HepG2 (cell line): ENCODE measurements around the gene DHX58. TPM values are rescaled to one million over a fixed set of nuclear protein-coding genes. Genes with fewer than 3 reads are reported as not detected.

Source experiments
- ADNP ChIP-seq: sonication (generic); formaldehyde crosslinking; IDR thresholded peaks from 2 replicates; pipeline ENCODE4 v1.4.0; 2020; ENCODE audit warnings: missing genetic modification reagents
- HMGA1 ChIP-seq: sonication (generic); formaldehyde crosslinking; conservative IDR thresholded peaks from 2 replicates; pipeline ENCODE4 v1.4.0; 2020; ENCODE audit warnings: missing genetic modification reagents
- HMGXB4 ChIP-seq, 2 experiments: sonication (generic) in 1 of 2; formaldehyde crosslinking in 1 of 2; IDR thresholded peaks; 2 replicates each; pipeline versions ENCODE4 v1.4.0 to v1.6.1; 2018 to 2020; ENCODE audit warnings: missing genetic modification reagents in 2 of 2, borderline replicate concordance in 1 of 2, low read depth in 1 of 2, mild to moderate bottlenecking in 1 of 2, missing biosample characterization in 1 of 2
- IKZF4 ChIP-seq: sonication (generic); formaldehyde crosslinking; IDR thresholded peaks from 2 replicates; pipeline ENCODE4 v1.5.1; 2020; ENCODE audit warnings: borderline replicate concordance, mild to moderate bottlenecking, low read depth, missing genetic modification reagents; ENCODE audit errors: not compliant biosample characterization
- PAXIP1 ChIP-seq: sonication (generic); formaldehyde crosslinking; conservative IDR thresholded peaks from 2 replicates; pipeline ENCODE4 v1.4.0; 2020; ENCODE audit warnings: mild to moderate bottlenecking, missing genetic modification reagents, moderate library complexity
- PTBP1 ChIP-seq: fragments of 200-400 bp; formaldehyde crosslinking; IDR thresholded peaks from 2 replicates; pipeline ENCODE4 v1.6.1; 2018; ENCODE audit warnings: low read length, low read depth; ENCODE audit not compliant: poor library complexity, severe bottlenecking
- RNF2 ChIP-seq: fragments of 450-650 bp; conservative IDR thresholded peaks from 2 replicates; pipeline ENCODE4 v1.6.1; 2016; ENCODE audit warnings: low read depth
- TMF1 ChIP-seq: sonication (generic); formaldehyde crosslinking; IDR thresholded peaks from 2 replicates; pipeline ENCODE4 v1.8.1; 2022; ENCODE audit warnings: low read depth, missing genetic modification reagents
- WIZ ChIP-seq: sonication (generic); formaldehyde crosslinking; IDR thresholded peaks from 2 replicates; pipeline ENCODE4 v1.5.1; 2020; ENCODE audit warnings: mild to moderate bottlenecking, missing genetic modification reagents
- ZFP36L2 ChIP-seq: sonication (generic); formaldehyde crosslinking; IDR thresholded peaks from 2 replicates; pipeline ENCODE4 v1.4.0; 2020; ENCODE audit warnings: missing genetic modification reagents
- ZNF33A ChIP-seq: sonication (generic); formaldehyde crosslinking; IDR thresholded peaks from 2 replicates; pipeline ENCODE4 v1.5.1; 2020; ENCODE audit warnings: missing genetic modification reagents, mild to moderate bottlenecking, moderate library complexity, borderline replicate concordance
- ZNF432 ChIP-seq: sonication (generic); formaldehyde crosslinking; IDR thresholded peaks from 2 replicates; pipeline ENCODE4 v1.5.0; 2020; ENCODE audit warnings: missing genetic modification reagents, mild to moderate bottlenecking, borderline replicate concordance
- ZNF530 ChIP-seq: sonication (generic); formaldehyde crosslinking; IDR thresholded peaks from 2 replicates; pipeline ENCODE4 v1.5.0; 2020; ENCODE audit warnings: low read depth, mild to moderate bottlenecking, missing genetic modification reagents
- ZNF572 ChIP-seq: sonication (generic); formaldehyde crosslinking; IDR thresholded peaks from 2 replicates; pipeline ENCODE4 v1.5.1; 2020; ENCODE audit warnings: mild to moderate bottlenecking, missing genetic modification reagents
- ZNF687 ChIP-seq: sonication (generic); formaldehyde crosslinking; IDR thresholded peaks from 2 replicates; pipeline ENCODE4 v1.5.1; 2020; ENCODE audit warnings: mild to moderate bottlenecking, missing genetic modification reagents, moderate library complexity
- polyA plus RNA-seq, 8 experiments: library from polyadenylated mRNA; depleted of rRNA in 3 of 8; stranded (reverse) in 7 of 8; unstranded in 1 of 8; fragments of >200 nt; fragmentation: Illumina TruSeq in 4 of 8; extraction: Trizol in 4 of 8; gene quantifications; 2 replicates each; pipeline versions ENCODE4 v1.2.1 to v1.2.3, GENCODE V29; 2011 to 2016; ENCODE audit warnings: low read depth in 4 of 8, missing spikeins in 1 of 8, mixed read lengths in 1 of 8; ENCODE audit not compliant: insufficient read depth in 1 of 8
- total RNA-seq, 5 experiments: library from RNA; depleted of rRNA; stranded (reverse); fragments of >200 nt; fragmentation: Illumina TruSeq; extraction: Trizol; gene quantifications; 2 replicates each; pipeline ENCODE4 v1.2.3, GENCODE V29; 2016; ENCODE audit warnings: low read depth in 1 of 5
- TF ChIP-seq, protein P1 (sequence below): sonication (generic); formaldehyde crosslinking; IDR thresholded peaks from 2 replicates; pipeline ENCODE4 v1.5.0; 2020; ENCODE audit warnings: mild to moderate bottlenecking, missing genetic modification reagents, borderline replicate concordance

The DHX58 gene
- total and polyA plus RNA-seq, 2 of the 13 experiments (the other 11 are each of a cell fraction or from before 2014, with no cell fraction given) = 6.7 to 7.8 TPM

DNA sequence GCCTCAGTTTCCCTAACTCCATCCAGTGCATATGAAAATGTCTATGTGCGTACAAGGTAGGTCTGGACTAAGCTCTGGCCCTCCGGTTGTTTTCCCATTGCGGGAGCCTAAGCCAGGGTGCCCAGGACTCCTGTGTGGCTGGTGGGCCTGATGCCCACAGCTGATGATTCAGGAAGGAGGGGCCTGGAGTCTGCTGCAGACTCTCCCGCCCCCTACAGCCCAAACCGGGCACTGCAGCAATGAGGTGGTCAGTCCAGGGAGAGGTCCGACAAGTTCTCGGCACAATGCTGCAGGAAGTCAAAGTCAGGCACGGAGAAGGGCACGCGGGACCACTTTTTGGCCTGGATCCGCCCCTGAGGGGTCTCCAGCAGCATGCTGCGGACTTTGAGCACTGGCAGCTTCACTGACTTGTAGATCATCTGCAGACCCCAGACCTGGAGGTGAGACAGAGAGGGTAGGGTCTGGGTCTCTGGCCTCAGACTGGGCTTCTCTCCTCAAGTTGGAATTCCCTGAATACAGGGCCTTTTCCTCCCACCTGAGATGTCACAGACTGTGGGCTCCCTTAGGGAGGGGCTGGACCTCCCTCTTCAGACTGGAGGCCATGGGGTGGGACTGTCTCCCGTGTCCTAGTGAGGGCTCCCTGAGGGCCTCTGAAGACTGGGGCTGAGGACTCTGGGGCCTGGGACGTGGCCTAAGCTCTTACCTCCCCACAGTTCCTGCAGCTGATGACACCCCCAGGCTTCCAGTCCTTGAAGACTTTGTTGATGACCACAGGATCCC lies 10.8 kb downstream of the DHX58 start (continued):
- peak; percentile 67 for TF ChIP-seq ZNF687 (CRISPR knock-in tag)
- TF ChIP-seq ZFP36L2 (CRISPR knock-in tag) = no peak
- no peak for TF ChIP-seq ZNF530
- TF ChIP-seq RNF2 = no peak
- no peak; the same call in 1 of the 2 replicates for TF ChIP-seq WIZ (CRISPR knock-in tag)
- no peak for TF ChIP-seq ADNP (CRISPR knock-in tag)
- TF ChIP-seq ZNF572 (CRISPR knock-in tag) = no peak
- TF ChIP-seq ZNF33A (CRISPR knock-in tag) = no peak
- no peak for TF ChIP-seq ZNF432 (CRISPR knock-in tag)
- no peak for TF ChIP-seq IKZF4 (CRISPR knock-in tag)
- TF ChIP-seq PTBP1 = no peak
- TF ChIP-seq HMGXB4 (CRISPR knock-in tag; IDR thresholded peaks at IDR 0.05; ENCODE audit: borderline replicate concordance in 1 of 2, low read depth in 1 of 2) = peak; percentile 56 to 76; a peak in 1 of 4 replicates
- TF ChIP-seq, protein P1, sequence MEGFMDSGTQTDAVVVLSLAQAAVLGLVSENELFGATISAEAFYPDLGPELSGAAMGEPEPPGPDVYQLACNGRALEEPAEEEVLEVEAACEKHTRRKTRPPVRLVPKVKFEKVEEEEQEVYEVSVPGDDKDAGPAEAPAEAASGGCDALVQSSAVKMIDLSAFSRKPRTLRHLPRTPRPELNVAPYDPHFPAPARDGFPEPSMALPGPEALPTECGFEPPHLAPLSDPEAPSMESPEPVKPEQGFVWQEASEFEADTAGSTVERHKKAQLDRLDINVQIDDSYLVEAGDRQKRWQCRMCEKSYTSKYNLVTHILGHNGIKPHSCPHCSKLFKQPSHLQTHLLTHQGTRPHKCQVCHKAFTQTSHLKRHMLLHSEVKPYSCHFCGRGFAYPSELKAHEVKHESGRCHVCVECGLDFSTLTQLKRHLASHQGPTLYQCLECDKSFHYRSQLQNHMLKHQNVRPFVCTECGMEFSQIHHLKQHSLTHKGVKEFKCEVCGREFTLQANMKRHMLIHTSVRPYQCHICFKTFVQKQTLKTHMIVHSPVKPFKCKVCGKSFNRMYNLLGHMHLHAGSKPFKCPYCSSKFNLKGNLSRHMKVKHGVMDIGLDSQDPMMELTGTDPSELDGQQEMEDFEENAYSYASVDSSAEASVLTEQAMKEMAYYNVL (CRISPR knock-in tag) = no peak
- TF ChIP-seq TMF1 (CRISPR knock-in tag) = no peak
- no peak for TF ChIP-seq HMGA1 (CRISPR knock-in tag)
- no peak for TF ChIP-seq PAXIP1
